PFSK-1 (cell line): Measurements from ENCODE around the gene CELF5.

Source experiments
- FOXP2 ChIP-seq: optimal IDR thresholded peaks from 2 replicates; pipeline ENCODE3; 2011; ENCODE audit warnings: borderline replicate concordance, control low read depth, inconsistent platforms; ENCODE audit not compliant: insufficient read depth; ENCODE audit errors: extremely low read length, extremely low read depth
- POLR2AphosphoS5 ChIP-seq: IDR thresholded peaks from 2 replicates; pipeline ENCODE4 v1.6.1; 2012; ENCODE audit warnings: low read depth, mild to moderate bottlenecking, control low read depth, low read length, moderate library complexity
- REST ChIP-seq, 2 experiments: IDR thresholded peaks; 2 replicates each; pipeline versions ENCODE4 v1.6.1 to v1.8.0; 2011 to 2012; ENCODE audit warnings: low read depth in 2 of 2, low read length in 2 of 2, control low read depth in 1 of 2, inconsistent platforms in 1 of 2, mild to moderate bottlenecking in 1 of 2, moderate library complexity in 1 of 2; ENCODE audit not compliant: insufficient read depth in 1 of 2
- SIN3A ChIP-seq: IDR thresholded peaks from 2 replicates; pipeline ENCODE4 v1.6.1; 2012; ENCODE audit warnings: mild to moderate bottlenecking, low read length, moderate library complexity, borderline replicate concordance; ENCODE audit not compliant: insufficient read depth

DNA sequence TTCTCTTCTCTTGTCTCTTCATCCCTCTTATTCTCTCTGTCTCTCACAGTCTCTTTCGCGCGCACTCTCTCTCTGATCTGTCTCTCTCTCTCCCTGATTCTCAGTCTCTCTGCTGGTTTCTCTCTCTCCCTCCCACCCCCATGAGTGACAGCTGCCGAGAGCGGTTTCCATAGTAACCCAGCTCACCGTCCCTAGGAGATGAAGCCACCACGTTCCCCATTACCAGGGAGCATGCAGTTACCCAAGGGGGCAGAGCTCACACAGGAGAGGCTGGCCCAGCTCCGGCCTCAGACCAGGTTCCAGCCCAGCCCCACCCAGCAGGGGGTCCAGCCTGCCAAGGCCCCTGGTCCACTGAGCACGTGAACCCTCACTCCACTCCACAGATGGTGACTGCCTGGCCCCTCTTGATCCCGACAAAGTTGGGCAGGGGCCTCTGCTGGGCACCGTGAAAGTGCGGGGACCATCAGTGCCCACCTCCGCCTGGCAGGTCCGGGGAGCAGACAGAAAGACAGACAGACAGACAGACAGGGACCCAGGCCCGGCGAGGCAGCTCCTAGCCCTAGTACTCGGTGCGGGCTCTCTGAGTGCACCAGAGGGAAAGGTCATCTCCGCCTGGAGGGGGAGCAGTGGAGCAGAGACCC, 50.6 kb downstream of the CELF5 start:
- TF ChIP-seq REST (IDR thresholded peaks at IDR 0.05; ENCODE audit: insufficient read depth in 1 of 2, low read depth in 2 of 2, low read length in 2 of 2) (no peak), POLR2AphosphoS5 (no peak), FOXP2 (no peak), SIN3A (no peak)
